Posterior vena cava (tissue), 2 donors: Measurements from ENCODE around the gene RBM47. TPM values are rescaled to one million over a fixed set of nuclear protein-coding genes. Genes with fewer than 3 reads are reported as not detected.
"Not testable (repeated sequence)": the region's sequence is repeated elsewhere in the genome, so short reads cannot be mapped to it uniquely, and the experiment has no call there.

Experiments
- DNase-seq: peaks from one replicate; pipeline ENCODE4 v3.0.0-alpha.2; 2020; ENCODE audit warnings: low spot score
- intact Hi-C, 2 donors: fragments of 100-400 bp; cut with DNase I; formaldehyde crosslinking; loops; one replicate each; pipeline versions ENCODE4 v1.14.1 to v1.14.2; 2022 to 2023
- total RNA-seq, 2 donors: library from RNA; stranded (reverse); fragmentation: NEBNext Ultra II Directional; extraction: Animal tissue kit (Norgen Biotek cat#: 25700); gene quantifications; one replicate each; pipeline ENCODE4 v1.2.1, GENCODE V29; 2021
- donor health status: DM: yes; HTN: yes; CAD: no.
- donor health status: DM: yes; HTN: yes; CAD: no.

RBM47 gene
- total RNA-seq, 2 donors from 2014 or later: 12.5 to 22.6 TPM

DNA sequence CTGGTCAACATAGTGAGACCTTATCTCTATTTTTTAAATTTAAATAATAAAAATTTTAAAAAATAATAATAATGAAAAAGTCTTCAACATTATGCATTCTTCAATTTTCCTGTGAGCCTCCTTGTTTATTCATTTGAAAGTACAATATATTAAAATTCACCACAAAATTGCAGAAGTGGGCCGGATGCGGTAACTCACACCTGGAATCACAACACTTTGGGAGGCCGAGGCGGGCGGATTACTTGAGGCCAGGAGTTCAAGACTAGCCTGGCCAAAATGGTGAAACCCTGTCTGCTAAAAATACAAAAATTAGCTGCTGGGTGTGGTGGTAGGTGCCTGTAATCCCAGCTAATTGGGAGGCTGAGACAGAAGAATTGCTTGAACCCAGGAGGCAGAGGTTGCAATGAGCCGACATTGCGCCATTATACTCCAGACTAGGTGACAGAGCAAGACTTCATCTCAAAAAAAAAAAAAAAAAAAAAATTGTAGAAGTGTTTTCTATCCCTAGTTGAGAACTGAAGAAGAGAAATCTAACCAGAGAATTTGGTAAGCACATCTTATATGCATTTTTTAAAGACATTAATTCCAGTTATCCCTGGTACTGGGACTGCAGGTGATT is 56.9 kb downstream of the RBM47 start:
- no peak for DNase-seq
- intact Hi-C loops: no loop called here

DNA sequence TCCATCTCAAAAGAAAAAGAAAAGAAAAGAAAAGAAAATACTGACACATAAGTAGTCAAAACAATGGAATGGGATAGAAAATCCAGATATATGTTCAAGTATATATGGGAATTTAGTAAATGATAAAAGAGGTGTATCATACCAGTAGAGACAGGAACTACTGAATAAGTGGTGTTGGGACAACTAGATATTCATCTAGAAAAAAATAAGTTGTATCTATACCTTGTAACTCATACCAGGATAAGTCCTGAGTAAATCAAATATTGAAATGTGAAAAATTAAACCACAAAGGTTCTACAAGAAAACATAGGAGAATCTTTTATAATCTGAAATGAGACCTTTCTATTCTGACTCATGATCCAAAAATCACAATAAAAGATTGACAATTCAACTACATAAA is 58.5 kb downstream of the RBM47 start:
- no peak for DNase-seq
- intact Hi-C loops: no loop called here

DNA sequence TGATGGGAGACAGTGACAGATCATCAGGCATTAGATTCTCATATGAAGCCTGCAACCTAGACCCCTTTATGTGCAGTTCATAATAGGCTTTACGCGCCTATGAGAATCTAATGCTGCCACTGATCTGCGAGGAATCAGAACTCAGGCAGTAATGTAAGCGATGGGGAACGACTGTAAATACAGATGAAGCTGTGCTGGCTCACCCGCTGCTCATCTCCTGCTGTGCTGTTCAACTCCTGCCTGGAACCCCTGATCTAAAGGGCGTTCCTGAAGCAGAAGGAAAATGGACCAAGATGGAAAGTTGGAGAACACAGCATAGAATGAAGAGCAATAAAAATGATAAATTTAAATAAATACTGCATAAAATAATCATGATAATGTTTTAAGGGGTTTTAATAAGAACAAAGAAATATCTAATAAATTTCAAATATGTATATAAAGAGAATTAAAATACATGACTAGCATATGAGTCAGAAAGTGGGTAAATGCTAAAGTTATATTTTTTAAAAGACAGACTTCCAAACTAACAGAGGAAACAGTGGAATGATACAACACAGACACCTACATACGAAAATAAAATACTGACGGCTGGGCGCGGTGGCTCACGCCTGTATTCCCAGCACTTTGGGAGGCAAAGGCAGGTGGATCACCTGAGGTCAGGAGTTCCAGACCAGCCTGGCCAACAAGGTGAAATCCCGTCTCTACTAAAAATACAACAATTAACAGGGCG is 59.2 kb downstream of the RBM47 start:
- no peak for DNase-seq

DNA sequence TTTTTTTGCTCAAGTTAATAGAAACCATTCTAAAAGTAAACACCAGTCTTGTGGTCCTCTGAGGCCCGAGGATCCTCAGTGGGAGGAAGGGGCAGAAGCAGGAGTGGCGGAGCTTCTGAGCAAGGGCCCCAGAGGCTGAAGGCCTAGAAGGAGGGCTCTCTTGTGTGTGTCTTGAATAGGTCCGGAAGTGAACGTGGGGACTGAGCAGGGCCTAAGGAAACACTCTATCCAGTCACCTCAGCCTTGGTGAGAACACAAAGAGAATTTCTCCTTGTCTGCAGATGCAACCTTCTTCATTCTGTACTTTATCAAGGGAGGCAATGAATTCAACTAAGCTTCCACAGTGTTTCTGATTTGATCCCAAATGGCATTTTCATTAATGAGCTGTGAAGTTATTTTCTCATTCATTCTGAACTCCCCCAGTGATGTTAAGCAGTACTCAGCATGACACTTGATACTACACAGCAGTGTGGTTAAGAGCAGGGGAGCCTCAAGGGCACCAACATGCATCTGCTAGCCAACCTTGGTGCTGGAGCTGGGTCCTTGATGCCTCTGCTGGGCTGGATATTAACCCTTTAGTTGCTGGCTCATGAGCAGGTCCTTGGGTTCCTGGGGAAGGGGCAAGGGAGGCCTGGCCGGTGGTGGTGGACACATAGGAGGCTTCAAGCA is 64.7 kb downstream of the RBM47 start:
- intact Hi-C loops: no loop called here

More for the DNA sequence above, 59.2 kb downstream of the RBM47 start:
- intact Hi-C loops: no loop called here

DNA sequence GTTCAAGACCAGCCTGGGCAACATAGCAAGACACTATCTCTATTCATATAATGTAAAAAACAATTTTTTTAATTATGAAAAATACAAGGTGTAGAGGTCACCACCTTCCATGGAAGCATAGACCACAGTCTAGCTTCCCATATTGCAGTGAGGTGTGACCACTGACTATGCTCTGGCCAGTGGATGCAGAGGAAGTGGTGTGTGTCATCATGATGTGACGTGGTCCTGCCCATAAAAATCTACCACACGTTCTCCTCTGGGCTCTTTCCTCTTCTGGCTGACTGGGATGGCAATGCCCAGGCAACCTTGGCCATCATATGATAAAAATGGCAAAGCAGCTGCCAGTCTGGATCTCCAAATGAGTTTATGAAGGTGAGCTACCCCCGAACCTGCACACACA is 65.7 kb downstream of the RBM47 start:
- no peak for DNase-seq
- intact Hi-C loops: no loop called here

More for the DNA sequence above, 64.7 kb downstream of the RBM47 start:
- no peak for DNase-seq

DNA sequence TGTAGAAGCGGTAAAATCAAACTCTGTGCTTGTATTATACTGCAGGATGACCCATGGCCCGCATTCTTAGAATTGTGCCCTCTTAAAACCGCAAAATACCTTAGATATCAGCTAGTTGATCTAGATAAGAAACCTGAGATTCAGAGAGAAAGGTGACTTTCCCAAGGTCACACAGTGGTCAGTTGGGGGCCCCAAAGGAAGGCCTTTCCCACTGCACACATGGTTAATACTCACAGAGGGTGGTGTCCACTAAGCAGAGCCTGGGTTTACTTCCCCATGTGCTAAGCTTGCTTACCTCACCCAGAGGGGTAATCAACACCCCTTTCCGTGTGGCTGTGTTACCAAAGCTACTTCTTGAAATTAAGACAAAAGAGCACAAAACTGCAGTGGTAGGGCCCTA is 66.3 kb downstream of the RBM47 start:
- DNase-seq: no peak
- intact Hi-C loops: no loop called here

DNA sequence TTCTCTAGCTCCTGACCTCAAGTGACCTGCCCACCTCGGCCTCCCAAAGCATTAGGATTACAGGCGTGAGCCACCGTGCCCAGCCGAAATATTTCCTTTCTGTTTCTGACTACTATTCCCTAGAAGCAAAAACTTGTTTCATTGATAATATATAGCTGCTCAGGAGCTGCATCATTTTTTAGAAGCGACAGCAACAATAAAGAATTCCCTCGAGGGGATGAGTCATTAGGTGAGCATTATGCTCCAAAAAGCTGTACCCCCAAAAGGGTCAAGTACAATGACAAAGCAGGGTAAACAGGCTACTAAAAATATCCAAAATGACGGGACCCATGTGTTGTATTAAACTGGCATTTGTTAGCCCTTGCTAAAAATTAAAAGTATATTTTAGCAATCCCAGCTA is 67.0 kb downstream of the RBM47 start:
- intact Hi-C loops: no loop called here
- no peak for DNase-seq

DNA sequence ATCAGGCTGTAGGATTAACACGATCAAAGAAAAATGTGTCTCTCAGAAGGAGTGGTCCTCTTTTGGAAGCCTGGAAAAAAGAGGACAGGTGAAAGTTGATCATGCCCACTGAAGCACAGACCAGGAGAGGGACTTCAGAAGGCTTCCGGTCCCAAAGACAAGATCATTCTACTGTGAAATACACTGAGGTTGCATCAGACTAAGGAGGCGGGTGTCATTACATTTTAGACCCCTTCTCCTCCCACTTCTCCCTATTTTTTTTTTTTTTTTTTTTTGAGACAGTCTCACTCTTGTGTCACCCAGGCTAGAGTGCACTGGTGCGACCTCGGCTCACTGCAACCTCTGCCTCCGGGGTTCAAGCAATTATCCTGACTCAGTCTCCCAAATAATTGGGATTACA is 67.5 kb downstream of the RBM47 start:
- intact Hi-C loops: no loop called here
- DNase-seq: no peak

DNA sequence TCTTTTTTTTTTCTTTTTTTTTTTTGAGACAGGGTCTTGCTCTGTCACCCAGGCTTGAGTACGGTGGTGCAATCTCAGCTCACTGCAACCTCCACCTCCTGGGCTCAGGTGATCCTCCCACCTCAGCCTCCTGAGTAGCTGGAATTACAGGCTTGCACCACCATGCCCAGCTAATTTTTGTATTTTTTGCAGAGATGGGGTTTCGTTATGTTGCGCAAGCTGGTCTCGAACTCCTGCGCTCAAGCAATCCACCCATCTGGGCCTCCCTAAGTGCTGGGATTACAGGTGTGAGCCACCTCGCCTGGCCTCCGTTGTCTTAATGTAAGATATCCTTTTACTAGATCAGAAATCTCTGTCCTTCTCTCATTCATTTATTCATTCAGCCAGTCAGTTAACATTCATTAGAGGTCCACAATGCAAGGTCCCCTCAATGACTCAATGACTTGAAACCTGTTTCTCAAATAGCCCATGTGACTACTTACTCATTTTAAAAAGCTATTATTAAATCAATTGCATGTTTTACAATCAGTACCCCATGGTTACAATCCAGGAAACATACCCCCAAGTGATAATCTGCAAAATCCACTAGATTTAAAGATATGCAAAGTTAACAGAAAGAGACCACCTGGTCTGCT is 68.0 kb downstream of the RBM47 start:
- DNase-seq, intact Hi-C loops: not testable (repeated sequence)

DNA sequence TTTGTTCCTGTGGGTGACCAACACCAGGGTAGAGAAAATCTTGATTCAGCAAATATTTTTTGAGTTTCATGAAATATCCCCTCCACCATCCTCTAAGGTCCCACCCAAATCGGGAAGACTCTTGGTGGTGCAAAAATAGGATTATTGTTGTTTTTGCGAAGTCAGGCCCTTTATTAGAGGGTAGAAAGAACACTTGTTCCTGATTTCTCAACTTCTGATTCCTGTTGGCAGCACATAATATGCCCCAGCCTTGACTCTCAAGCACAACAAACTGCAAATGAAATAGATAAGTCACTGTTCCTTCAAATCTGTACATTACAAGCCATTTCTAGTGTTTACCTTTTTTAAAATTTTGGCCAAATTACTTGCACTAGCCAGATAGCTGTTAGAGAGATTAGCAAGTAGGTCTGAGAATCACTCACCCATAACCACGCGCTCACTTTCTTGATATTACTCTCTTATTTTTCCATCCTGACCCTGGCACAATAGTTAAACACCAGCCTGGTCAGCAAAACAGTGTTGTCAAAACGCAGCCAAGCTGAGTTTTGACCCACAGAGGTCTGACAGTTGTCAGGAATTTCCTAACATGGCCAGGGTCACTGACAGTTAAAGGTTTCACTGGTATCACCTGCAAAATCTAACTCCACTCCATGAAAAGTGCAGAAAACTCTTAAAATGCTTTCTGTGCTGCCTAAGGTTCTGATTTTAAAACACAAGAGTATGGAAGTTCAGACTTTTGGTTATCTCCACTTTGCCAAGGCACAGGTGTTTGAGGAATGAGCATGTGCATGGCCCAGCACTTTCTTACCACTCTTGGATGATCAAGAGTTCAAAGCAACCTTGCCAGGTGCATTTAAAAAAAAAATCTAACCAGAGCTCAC is 69.8 kb downstream of the RBM47 start:
- DNase-seq: no peak
- intact Hi-C loops: no loop called here

DNA sequence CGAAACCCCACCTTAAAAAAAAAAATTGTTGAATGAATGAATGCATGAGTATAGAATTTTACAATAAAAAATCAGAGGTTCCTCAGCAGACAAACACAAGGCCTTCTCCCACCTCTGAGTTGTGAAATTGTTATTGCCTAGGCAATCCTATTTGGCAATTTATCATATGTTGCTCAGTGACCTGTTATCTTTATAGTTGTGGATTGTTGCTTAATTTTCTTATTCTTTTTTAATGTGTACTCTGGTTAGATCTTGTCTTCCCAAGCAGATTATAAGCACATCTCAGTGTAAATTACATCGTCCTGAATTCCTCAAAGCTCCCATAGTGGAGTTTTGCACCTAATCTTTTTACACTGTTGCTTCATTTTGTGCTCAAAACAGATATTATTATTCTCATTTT is 71.9 kb downstream of the RBM47 start:
- no peak for DNase-seq
- intact Hi-C loops: no loop called here

DNA sequence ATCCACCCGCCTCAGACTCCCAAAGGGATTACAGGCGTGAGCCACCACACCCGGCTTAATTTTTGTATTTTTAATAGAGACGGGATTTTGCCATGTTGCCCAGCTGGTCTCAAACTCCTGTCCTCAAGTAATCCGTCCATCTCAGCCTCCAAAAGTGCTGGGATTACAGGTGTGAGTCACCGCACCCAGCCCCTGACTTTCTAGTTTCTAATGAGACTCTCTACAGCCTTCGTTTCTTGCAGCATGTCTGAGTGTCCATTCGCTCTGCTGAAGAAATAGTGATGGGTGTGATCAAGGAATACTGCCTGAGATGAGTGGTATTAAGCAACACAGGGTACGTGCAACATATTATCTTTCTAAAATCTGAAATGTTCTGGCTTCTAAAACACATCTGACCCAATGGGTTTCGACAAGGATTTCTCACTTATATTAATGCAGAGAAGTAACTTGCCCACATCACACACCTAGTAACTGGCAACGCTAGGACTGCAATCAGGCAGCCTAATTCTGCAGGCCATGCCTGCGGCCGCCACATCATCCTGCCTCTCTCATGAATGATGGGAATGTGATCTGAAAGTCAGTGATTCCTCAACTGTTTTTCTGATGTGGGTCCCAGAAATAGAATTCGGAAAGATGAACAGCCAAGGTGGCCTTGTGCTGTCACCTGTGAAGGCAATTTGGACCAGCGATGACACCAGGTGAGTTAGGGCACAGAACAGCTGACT is 74.3 kb downstream of the RBM47 start:
- no peak for DNase-seq
- intact Hi-C loops: no loop called here

DNA sequence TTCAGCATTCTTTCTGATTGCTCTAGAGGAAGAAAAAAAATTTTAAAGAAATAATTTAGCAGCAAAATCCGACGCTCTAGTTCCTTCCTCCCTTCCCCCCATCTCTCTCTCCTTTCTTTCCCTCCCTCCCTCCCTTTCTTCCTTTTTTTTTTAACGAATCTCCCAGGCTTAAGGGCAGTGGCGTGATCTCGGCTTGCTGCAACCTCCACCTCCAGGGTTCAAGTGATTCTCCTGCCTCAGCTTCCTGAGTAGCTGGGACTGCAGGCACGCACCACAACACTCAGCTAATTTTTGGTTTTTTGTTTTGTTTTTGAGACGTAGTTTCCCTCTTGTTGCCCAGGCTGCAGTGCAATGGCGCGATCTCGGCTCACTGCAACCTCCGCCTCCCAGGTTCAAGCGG is 75.0 kb downstream of the RBM47 start:
- DNase-seq, intact Hi-C loops: not testable (repeated sequence)

DNA sequence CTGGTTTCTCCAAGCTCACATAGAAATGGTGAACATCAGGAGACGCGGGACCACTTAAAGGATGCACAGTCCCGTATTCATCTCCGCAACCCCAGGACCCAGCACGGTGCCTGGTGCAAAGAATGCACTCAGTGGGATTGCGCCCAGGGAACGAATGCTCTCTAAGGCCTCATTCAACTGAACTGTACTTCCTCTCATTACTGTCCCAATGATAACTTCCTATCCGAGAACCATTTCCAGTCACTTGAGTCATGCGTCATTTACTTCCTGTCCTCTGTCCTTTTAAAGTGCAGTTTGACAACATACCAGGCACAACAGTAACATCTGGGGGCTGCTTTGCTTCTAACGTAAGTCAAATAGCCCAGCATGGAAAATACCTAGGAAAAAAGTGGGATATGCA is 75.7 kb downstream of the RBM47 start:
- peak; percentile 83 for DNase-seq
- intact Hi-C loops: no loop called here

DNA sequence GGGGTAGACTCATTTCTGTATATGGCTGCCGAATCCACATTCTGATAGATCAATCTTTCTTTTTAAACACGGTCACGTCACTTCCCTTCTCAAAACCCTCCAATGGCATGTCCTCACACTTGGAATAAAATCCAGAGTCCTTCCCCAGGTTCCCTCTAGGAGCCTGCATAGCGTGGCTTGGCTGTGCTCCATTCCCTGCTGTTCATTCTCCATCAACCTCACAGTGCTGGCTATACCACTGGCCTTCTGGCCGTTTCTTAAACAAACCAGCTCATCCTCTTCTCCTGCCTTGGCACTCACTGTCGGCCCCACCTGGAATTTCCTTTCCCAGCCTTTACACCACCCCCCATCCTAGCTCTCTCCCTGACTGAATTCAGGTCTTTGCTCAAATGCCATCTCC is 77.1 kb downstream of the RBM47 start:
- intact Hi-C loops: no loop called here
- DNase-seq: no peak

DNA sequence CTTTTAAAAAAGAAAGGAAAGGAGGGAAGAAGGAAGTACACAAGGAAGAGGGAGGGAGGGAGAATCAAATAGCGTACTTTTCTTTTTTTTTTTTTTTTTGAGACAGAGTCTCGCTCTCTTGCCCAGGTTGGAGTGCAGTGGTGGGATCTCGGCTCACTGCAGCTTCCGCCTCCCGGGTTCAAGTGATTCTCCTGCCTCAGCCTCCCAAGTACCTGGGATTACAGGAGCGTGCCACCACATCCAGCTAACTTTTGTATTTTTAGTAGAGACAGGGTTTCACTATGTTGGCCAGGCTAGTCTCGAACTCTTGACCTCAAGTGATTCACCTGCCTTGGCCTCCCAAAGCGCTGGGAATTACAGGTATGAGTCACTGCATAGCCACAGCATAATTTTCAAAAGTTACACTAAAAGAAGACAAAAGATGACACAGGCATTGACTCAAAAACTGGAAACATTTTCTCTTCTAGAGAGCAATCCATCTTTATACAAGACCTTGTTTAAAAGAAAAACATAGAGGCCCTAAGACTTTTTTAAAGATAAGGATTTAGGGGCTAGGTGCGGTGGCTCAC is 78.0 kb downstream of the RBM47 start:
- DNase-seq, intact Hi-C loops: not testable (repeated sequence)

DNA sequence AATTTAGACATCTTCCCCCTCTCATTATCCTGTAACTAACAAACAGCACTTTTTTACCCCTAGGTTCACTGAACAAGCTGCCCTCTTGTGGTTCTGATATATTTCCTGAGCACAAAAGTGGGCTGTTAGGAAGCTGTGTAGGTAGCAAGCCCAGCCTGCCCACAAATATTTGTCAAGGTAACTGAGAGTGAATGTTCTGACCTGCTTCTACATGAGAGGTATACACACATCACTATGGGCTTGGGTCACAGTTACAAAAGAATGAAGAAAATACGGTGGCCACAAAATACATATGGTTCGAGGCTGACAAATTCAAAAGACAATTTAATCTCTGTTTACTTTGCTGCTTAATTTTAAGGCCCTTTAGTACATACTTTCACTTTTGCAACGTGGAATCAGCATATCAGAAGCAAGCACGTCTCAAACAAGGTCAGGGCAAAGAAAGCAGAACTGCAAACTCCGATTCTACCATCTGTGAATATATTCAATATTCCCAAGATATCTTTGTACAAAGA is 78.7 kb downstream of the RBM47 start:
- DNase-seq: no peak
- intact Hi-C loops: no loop called here

DNA sequence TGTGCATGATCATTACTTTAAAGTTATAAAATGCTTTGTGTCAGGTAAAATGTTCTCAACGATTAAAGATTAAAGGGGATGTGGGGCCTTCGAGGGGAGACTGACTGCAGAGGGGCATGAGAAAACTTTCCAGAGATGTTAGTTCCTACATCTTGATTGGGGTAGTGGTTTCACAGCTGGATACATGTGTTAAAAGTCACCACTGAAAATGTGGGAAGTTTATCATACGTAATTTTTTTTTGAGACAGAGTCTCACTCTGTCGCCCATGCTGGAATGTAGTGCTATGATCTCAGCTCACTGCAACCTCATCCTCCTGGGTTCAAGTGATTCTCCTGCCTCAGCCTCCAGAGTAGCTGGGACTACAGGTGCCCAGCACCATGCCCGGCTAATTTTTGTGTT is 79.5 kb downstream of the RBM47 start:
- intact Hi-C loops: no loop called here
- DNase-seq: no peak
